Measurements from ENCODE around the gene NXPH2. TPM values are rescaled to one million over a fixed set of nuclear protein-coding genes. Genes with fewer than 3 reads are reported as not detected.
A peak's percentile ranks its signal among the peaks of the same experiment; 100 is the strongest.

NXPH2 gene
- total RNA-seq, 1 experiment from 2014 or later: 1.8 TPM

DNA sequence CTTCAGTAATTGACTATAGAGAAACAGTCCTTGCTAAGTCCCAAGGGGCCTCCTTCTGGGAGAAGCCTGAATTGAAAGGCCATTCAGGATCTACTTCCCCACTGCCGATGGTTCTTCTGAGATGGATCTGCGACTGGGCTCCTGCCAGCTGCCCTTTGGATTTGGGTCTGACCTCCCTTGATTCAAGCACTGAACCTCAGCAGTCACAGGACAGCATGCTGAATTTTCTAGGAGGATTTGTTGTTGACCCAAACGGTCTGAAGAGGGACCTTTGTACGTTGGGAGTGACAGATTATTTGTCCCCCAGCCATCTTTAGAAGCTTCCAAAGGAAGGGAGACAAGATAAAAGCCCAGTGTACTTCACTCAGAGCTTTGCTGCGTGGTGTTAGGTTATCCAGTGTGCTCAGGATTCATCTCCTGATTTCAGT is 67.1 kb downstream of the NXPH2 start:
- Histone ChIP-seq H3K9ac (ENCODE audit: extremely low read depth, insufficient read length, low read length) (no peak overlapping the region), H2BK5ac (ENCODE audit: insufficient read length, low read length) (no peak overlapping the region), H3K14ac (ENCODE audit: insufficient read depth, low read length) (no peak overlapping the region), H3K4me2 (ENCODE audit: insufficient read depth, insufficient read length, low read length) (no peak overlapping the region), H2BK12ac (ENCODE audit: insufficient read length, low read depth, low read length) (no peak overlapping the region), H3K27ac (ENCODE audit: insufficient read length, low read depth, low read length) (no peak overlapping the region), H4K20me1 (ENCODE audit: control insufficient read depth, insufficient read depth, insufficient read length) (no peaks in the 10 kb centered on the region), H2AFZ (ENCODE audit: low read length) (no peak overlapping the region), H3K4me1 (ENCODE audit: insufficient read depth, low read length) (no peaks in the 10 kb centered on the region), H4K8ac (replicated peaks; ENCODE audit: insufficient read length, low read depth, low read length) (no peak overlapping the region), H3K56ac (ENCODE audit: insufficient read length, low read depth, low read length) (no peak overlapping the region), H4K91ac (ENCODE audit: insufficient read length, low read depth, low read length) (no peak overlapping the region), H2BK20ac (ENCODE audit: low read depth, low read length, poor library complexity, severe bottlenecking) (no peak overlapping the region), H2BK15ac (ENCODE audit: low read depth, low read length) (no peak overlapping the region), H2BK120ac (ENCODE audit: low read depth, low read length, poor library complexity, severe bottlenecking) (no peak overlapping the region), H2AK5ac (ENCODE audit: insufficient read length, low read length) (no peak overlapping the region), H3K4ac (ENCODE audit: low read depth, low read length) (no peak overlapping the region), H3K23ac (ENCODE audit: insufficient read length, low read depth, low read length) (no peak overlapping the region), H3K27me3 (ENCODE audit: insufficient read depth, low read length) (no peaks in the 10 kb centered on the region), H3T11ph (ENCODE audit: low read length) (no peak overlapping the region), H3K79me1 (ENCODE audit: insufficient read depth, low read depth, low read length, poor library complexity, severe bottlenecking) (no peaks in the 10 kb centered on the region), H3K9me3 (ENCODE audit: control insufficient read depth, low read depth, low read length) (no peaks in the 10 kb centered on the region), H3K18ac (ENCODE audit: insufficient read length, low read depth, low read length) (no peak overlapping the region), H4K5ac (ENCODE audit: insufficient read length, low read depth, low read length) (no peak overlapping the region), H3K79me2 (ENCODE audit: insufficient read depth, low read length) (no peaks in the 10 kb centered on the region), H3K23me2 (ENCODE audit: insufficient read length, low read depth, low read length, poor library complexity, severe bottlenecking) (no peaks in the 10 kb centered on the region)
- H3K27me3 Mint-ChIP-seq (ENCODE audit: low read depth): no peaks in the 10 kb centered on the region
- TF ChIP-seq, protein P1, sequence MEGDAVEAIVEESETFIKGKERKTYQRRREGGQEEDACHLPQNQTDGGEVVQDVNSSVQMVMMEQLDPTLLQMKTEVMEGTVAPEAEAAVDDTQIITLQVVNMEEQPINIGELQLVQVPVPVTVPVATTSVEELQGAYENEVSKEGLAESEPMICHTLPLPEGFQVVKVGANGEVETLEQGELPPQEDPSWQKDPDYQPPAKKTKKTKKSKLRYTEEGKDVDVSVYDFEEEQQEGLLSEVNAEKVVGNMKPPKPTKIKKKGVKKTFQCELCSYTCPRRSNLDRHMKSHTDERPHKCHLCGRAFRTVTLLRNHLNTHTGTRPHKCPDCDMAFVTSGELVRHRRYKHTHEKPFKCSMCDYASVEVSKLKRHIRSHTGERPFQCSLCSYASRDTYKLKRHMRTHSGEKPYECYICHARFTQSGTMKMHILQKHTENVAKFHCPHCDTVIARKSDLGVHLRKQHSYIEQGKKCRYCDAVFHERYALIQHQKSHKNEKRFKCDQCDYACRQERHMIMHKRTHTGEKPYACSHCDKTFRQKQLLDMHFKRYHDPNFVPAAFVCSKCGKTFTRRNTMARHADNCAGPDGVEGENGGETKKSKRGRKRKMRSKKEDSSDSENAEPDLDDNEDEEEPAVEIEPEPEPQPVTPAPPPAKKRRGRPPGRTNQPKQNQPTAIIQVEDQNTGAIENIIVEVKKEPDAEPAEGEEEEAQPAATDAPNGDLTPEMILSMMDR (conservative IDR thresholded peaks at IDR 0.05): peak; percentile 33; the same call in 1 of the 3 replicates
- no peaks in the 10 kb centered on the region; a peak in 1 of 7 replicates for H3K36me3 Mint-ChIP-seq (ENCODE audit: insufficient read depth in 1 of 3, low read depth in 3 of 3)
- WGBS (ENCODE audit: extremely low coverage, insufficient read length, low lambda C conversion rate): no CpG with 5 or more reads among the region's 5 CpGs
- peak overlapping the region in 1 of 3 experiments; percentile 37; a peak in 1 of 7 replicates for H3K27ac Mint-ChIP-seq
- no peak overlapping the region for H3K4me3 Mint-ChIP-seq
- no peak for DNase-seq
- H3K9me3 Mint-ChIP-seq: no peaks in the 10 kb centered on the region
- peaks cover 6 to 12% of the 10 kb centered on the region in 2 experiments for H3K4me1 Mint-ChIP-seq
